Endothelial cell (in vitro differentiated cells): ENCODE data around the gene NRCAM. TPM values are rescaled to one million over a fixed set of nuclear protein-coding genes. Genes with fewer than 3 reads are reported as not detected.

ENCODE experiments used
- DNase-seq: peaks from one replicate; pipeline ENCODE4 v3.0.0; 2021; ENCODE audit warnings: low spot score
- H3K27ac Mint-ChIP-seq: one replicate; pipeline ENCODE4 v1.8.0; 2021; ENCODE audit warnings: mixed read lengths, inconsistent platforms; ENCODE audit not compliant: unreplicated experiment
- H3K27me3 Mint-ChIP-seq: one replicate; pipeline ENCODE4 v1.8.0; 2021; ENCODE audit warnings: mild to moderate bottlenecking, moderate library complexity, mixed read lengths, inconsistent platforms; ENCODE audit not compliant: unreplicated experiment
- H3K36me3 Mint-ChIP-seq: one replicate; pipeline ENCODE4 v1.8.0; 2021; ENCODE audit warnings: mild to moderate bottlenecking, low read depth, mixed read lengths, inconsistent platforms; ENCODE audit not compliant: unreplicated experiment
- H3K4me1 Mint-ChIP-seq: one replicate; pipeline ENCODE4 v1.8.0; 2021; ENCODE audit warnings: mild to moderate bottlenecking, mixed read lengths, inconsistent platforms; ENCODE audit not compliant: unreplicated experiment
- H3K4me3 Mint-ChIP-seq: one replicate; pipeline ENCODE4 v1.8.0; 2021; ENCODE audit warnings: mild to moderate bottlenecking, mixed read lengths, inconsistent platforms; ENCODE audit not compliant: unreplicated experiment
- H3K9me3 Mint-ChIP-seq: one replicate; pipeline ENCODE4 v1.8.0; 2021; ENCODE audit warnings: mixed read lengths, inconsistent platforms; ENCODE audit not compliant: unreplicated experiment
- CTCF ChIP-seq: fragments of 200-600 bp; sonication (generic); IDR thresholded peaks from one replicate; pipeline ENCODE4 v1.5.0; 2021; ENCODE audit warnings: antibody characterized with exemption; ENCODE audit not compliant: unreplicated experiment
- total RNA-seq: library from RNA; stranded (reverse); fragmentation: NEBNext Ultra II Directional; extraction: Animal tissue kit (Norgen Biotek cat#: 25700); gene quantifications from one replicate; pipeline ENCODE4 v1.2.1, GENCODE V29; 2021; ENCODE audit not compliant: unreplicated experiment

The NRCAM gene
- total RNA-seq, 1 donor from 2014 or later: 2.2 TPM

- no peak for DNase-seq
- H3K27me3 Mint-ChIP-seq: peaks cover 2% of the 10 kb centered on the region
- H3K4me1 Mint-ChIP-seq: peaks cover 5% of the 10 kb centered on the region
- no peak for TF ChIP-seq CTCF
- H3K27ac Mint-ChIP-seq: no peak overlapping the region
- no peak overlapping the region for H3K4me3 Mint-ChIP-seq
- H3K9me3 Mint-ChIP-seq: no peaks in the 10 kb centered on the region
- H3K36me3 Mint-ChIP-seq: no peaks in the 10 kb centered on the region
These were observed 28.5 kb downstream of the NRCAM start for GRCh38 chr7:108427766-108428165.

DNA sequence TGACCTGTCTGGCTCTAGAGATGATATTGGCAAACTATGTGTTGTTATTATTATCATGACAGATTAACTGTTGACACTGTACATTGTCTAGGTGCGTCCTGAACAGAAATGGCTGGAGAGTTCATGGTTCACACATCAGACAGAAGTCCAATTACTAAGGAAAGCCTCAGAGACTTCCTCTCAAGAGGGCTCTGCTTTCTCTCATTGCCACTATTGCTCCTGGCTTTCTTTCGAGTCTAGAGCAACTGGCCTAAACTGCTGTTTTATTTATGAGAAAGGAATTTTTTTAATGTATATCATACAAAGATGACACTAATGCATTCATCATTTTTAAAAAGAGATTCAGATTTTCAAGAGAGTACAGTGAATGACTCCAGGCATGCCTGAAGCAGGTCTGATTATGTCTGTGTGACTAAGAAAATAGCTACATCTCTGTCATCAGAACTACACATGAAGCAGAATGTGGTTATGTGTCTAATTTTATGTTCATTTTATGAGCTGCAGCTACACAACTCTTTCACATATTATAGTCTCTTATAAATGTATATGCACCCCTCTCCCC is 30.4 kb downstream of the NRCAM start:
- no peak for DNase-seq
- H3K27me3 Mint-ChIP-seq: peaks cover 4% of the 10 kb centered on the region
- no peaks in the 10 kb centered on the region for H3K9me3 Mint-ChIP-seq
- no peak overlapping the region for H3K4me3 Mint-ChIP-seq
- no peaks in the 10 kb centered on the region for H3K36me3 Mint-ChIP-seq
- TF ChIP-seq CTCF: no peak
- H3K27ac Mint-ChIP-seq: no peak overlapping the region
- peaks cover 10% of the 10 kb centered on the region for H3K4me1 Mint-ChIP-seq

DNA sequence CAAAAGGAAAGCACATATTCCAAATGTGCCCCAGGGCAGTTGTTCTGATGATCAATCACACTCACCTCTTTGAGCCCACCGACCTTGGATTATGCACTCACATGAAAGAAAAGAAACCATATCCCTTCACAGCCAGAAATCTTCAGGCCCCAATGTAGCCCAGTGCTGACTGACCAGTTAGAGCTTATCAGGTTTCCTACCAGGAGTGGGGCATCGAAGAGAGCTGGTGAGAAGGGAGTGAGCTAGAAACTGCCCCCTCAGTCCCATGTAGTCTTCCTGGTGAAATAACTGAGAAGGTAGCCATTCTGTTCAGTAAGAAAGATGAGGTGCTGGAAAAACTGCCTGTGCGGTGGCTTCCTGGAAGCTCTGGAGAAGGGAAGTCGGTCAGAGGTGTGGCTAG is 32.2 kb downstream of the NRCAM start:
- Mint-ChIP-seq H3K36me3 (no peaks in the 10 kb centered on the region), H3K9me3 (no peaks in the 10 kb centered on the region), H3K4me1 (peaks cover 22% of the 10 kb centered on the region), H3K4me3 (no peak overlapping the region), H3K27ac (no peak overlapping the region), H3K27me3 (peaks cover 2% of the 10 kb centered on the region)
- TF ChIP-seq CTCF: no peak
- DNase-seq: no peak

DNA sequence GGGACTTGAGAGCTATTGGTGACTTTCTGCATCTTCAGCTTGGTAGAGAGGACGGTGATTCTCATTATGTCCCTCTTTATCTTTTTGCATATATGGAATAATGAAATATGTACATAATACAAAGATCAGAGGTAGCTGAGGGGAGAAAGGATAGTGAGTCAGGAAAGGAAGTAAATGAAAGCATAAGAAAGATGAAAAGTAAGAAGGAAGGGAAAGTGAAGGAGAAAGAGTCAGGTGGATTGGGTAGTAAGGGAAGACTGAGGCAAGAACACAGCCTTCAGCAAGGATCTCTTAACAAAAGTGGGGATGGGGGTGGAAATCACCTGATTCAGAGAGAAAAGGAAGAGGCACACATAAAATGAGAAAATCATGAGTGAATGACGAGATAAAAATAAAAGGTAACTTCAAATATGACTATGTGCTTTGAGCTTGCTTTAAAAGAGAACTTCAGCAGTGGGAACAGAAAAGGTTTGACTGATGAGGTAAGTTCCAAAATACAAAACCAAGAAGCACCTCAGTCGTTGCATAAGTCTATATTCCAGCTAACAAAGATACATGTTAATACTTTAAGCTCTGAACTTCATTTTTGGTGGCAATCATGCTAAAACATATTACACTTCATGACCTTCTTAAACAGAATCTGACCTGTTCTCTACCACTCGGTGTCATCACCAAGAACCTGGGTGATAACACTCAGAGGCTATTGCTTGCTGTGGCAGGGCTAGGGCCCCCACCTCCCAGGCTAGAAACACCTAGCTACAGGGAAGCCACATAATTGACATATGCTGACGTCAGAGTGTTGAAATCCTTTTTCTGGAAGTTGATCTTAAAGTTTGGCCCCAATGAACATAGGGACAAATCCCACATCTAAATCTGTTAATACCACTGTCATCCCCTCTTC is 32.9 kb downstream of the NRCAM start:
- Mint-ChIP-seq H3K4me3 (no peak overlapping the region), H3K27me3 (peaks cover 2% of the 10 kb centered on the region), H3K9me3 (no peaks in the 10 kb centered on the region), H3K27ac (no peak overlapping the region), H3K36me3 (no peaks in the 10 kb centered on the region), H3K4me1 (peaks cover 25% of the 10 kb centered on the region)
- no peak for DNase-seq
- TF ChIP-seq CTCF: no peak

DNA sequence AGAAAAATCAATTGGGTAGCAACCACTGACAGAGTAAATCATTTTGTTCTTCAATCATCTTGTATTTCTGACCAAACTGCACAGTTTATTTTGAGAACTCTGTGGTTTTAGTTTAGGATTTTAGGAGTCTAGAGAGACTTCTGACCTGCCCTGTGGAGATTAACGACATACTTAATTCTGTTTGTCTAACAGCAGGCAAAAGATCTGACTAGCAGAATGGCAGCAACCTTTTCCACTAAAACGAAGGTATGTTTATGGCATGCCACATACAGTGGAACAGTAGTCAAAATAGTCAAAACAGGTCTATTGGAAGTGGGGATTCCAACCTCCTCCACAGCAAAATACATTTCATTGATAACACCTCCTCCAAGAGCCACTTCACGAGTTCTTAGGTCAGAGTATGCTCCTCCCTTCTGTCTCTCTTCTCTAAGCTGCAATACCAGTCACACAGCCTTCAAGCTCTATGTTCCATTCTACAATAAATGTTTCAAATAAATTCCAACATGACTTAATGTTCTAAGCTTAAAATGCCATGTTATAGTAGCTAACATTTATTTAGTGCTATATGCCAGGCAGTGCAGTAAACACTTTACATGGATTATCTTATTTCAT is 34.4 kb downstream of the NRCAM start:
- no peaks in the 10 kb centered on the region for H3K36me3 Mint-ChIP-seq
- no peak for DNase-seq
- no peak for TF ChIP-seq CTCF
- peaks cover 28% of the 10 kb centered on the region for H3K4me1 Mint-ChIP-seq
- no peak overlapping the region for H3K27ac Mint-ChIP-seq
- H3K4me3 Mint-ChIP-seq: no peak overlapping the region
- H3K9me3 Mint-ChIP-seq: no peaks in the 10 kb centered on the region
- H3K27me3 Mint-ChIP-seq: peaks cover 2% of the 10 kb centered on the region
